ENCODE measurements around the gene BABAM2.
"Not testable (repeated sequence)": the region's sequence is repeated elsewhere in the genome, so short reads cannot be mapped to it uniquely, and the experiment has no call there.

Gene BABAM2

GRCh38 chr2:28325567-28326468, 435.3 kb downstream of the BABAM2 start:
- H3K27me3 ChIP-seq (ENCODE audit: insufficient read depth, low read length): no peaks in the 10 kb centered on the region
- H3K4me3 ChIP-seq (ENCODE audit: low read length): no peak overlapping the region
- 77% methylated on average over 9 of the region's 10 CpGs for WGBS
- H3K27ac ChIP-seq (ENCODE audit: low read depth, low read length): no peak overlapping the region
- no peak overlapping the region for H3K9ac ChIP-seq (ENCODE audit: low read depth, low read length)
- no peaks in the 10 kb centered on the region for H3K9me3 ChIP-seq (ENCODE audit: insufficient read depth, low read depth, low read length)
- no peaks in the 10 kb centered on the region for H3K36me3 ChIP-seq (ENCODE audit: insufficient read depth, low read length)
- H3K4me1 ChIP-seq (ENCODE audit: insufficient read depth, low read length): peaks cover 31% of the 10 kb centered on the region

- Histone ChIP-seq H3K4me1 (ENCODE audit: insufficient read depth, low read length) (peaks cover 25% of the 10 kb centered on the region), H3K4me3 (ENCODE audit: low read length) (no peak overlapping the region), H3K9ac (ENCODE audit: low read depth, low read length) (no peak overlapping the region), H3K27ac (ENCODE audit: low read depth, low read length) (no peak overlapping the region), H3K36me3 (ENCODE audit: insufficient read depth, low read length) (no peaks in the 10 kb centered on the region), H3K9me3 (ENCODE audit: insufficient read depth, low read depth, low read length) (no peaks in the 10 kb centered on the region), H3K27me3 (ENCODE audit: insufficient read depth, low read length) (no peaks in the 10 kb centered on the region)
- 85% methylated on average over 4 of the region's 4 CpGs for WGBS
Measured at GRCh38 chr2:28326469-28326805, 435.9 kb downstream of the BABAM2 start.

- Histone ChIP-seq H3K4me1 (ENCODE audit: insufficient read depth, low read length) (peaks cover 20% of the 10 kb centered on the region), H3K9ac (ENCODE audit: low read depth, low read length) (no peak overlapping the region), H3K27ac (ENCODE audit: low read depth, low read length) (no peak overlapping the region), H3K36me3 (ENCODE audit: insufficient read depth, low read length) (no peaks in the 10 kb centered on the region), H3K9me3 (ENCODE audit: insufficient read depth, low read depth, low read length) (no peaks in the 10 kb centered on the region), H3K4me3 (ENCODE audit: low read length) (no peak overlapping the region), H3K27me3 (ENCODE audit: insufficient read depth, low read length) (no peaks in the 10 kb centered on the region)
- WGBS: 84% methylated on average over 6 of the region's 6 CpGs
Measured at GRCh38 chr2:28326881-28327505, 436.5 kb downstream of the BABAM2 start.

GRCh38 chr2:28327581-28327955, 437.0 kb downstream of the BABAM2 start:
- Histone ChIP-seq H3K27me3 (ENCODE audit: insufficient read depth, low read length) (no peaks in the 10 kb centered on the region), H3K4me1 (ENCODE audit: insufficient read depth, low read length) (peaks cover 14% of the 10 kb centered on the region), H3K9ac (ENCODE audit: low read depth, low read length) (no peak overlapping the region), H3K27ac (ENCODE audit: low read depth, low read length) (no peak overlapping the region), H3K9me3 (ENCODE audit: insufficient read depth, low read depth, low read length) (no peaks in the 10 kb centered on the region), H3K4me3 (ENCODE audit: low read length) (no peak overlapping the region), H3K36me3 (ENCODE audit: insufficient read depth, low read length) (no peaks in the 10 kb centered on the region)
- 96% methylated on average over 7 of the region's 7 CpGs for WGBS

- no peaks in the 10 kb centered on the region for H3K27me3 ChIP-seq (ENCODE audit: insufficient read depth, low read length)
- H3K9ac ChIP-seq (ENCODE audit: low read depth, low read length): no peak overlapping the region
- H3K4me3 ChIP-seq (ENCODE audit: low read length): no peak overlapping the region
- no peaks in the 10 kb centered on the region for H3K36me3 ChIP-seq (ENCODE audit: insufficient read depth, low read length)
- H3K4me1 ChIP-seq (ENCODE audit: insufficient read depth, low read length): peaks cover 8% of the 10 kb centered on the region
- no peaks in the 10 kb centered on the region for H3K9me3 ChIP-seq (ENCODE audit: insufficient read depth, low read depth, low read length)
- no peak overlapping the region for H3K27ac ChIP-seq (ENCODE audit: low read depth, low read length)
- 95% methylated on average over 14 of the region's 14 CpGs for WGBS
Measured at GRCh38 chr2:28327956-28328922, 437.7 kb downstream of the BABAM2 start.

GRCh38 chr2:28329184-28329583, 438.7 kb downstream of the BABAM2 start:
- Histone ChIP-seq H3K27ac (ENCODE audit: low read depth, low read length) (no peak overlapping the region), H3K4me3 (ENCODE audit: low read length) (no peak overlapping the region), H3K4me1 (ENCODE audit: insufficient read depth, low read length) (peaks cover 8% of the 10 kb centered on the region), H3K9ac (ENCODE audit: low read depth, low read length) (no peak overlapping the region), H3K36me3 (ENCODE audit: insufficient read depth, low read length) (no peaks in the 10 kb centered on the region), H3K9me3 (ENCODE audit: insufficient read depth, low read depth, low read length) (no peaks in the 10 kb centered on the region), H3K27me3 (ENCODE audit: insufficient read depth, low read length) (no peaks in the 10 kb centered on the region)
- WGBS: 95% methylated on average over 5 of the region's 5 CpGs

- WGBS: 75% methylated on average over 5 of the region's 5 CpGs
- not testable (repeated sequence) for H3K36me3 ChIP-seq (ENCODE audit: insufficient read depth, low read length); H3K27me3 ChIP-seq (ENCODE audit: insufficient read depth, low read length)
Measured at GRCh38 chr2:28330722-28331121, 440.2 kb downstream of the BABAM2 start.

GRCh38 chr2:28331797-28332196, 441.3 kb downstream of the BABAM2 start:
- not testable (repeated sequence) for H3K9me3 ChIP-seq (ENCODE audit: insufficient read depth, low read depth, low read length); H3K4me1 ChIP-seq (ENCODE audit: insufficient read depth, low read length); H3K27ac ChIP-seq (ENCODE audit: low read depth, low read length); H3K36me3 ChIP-seq (ENCODE audit: insufficient read depth, low read length); H3K4me3 ChIP-seq (ENCODE audit: low read length); H3K27me3 ChIP-seq (ENCODE audit: insufficient read depth, low read length); H3K9ac ChIP-seq (ENCODE audit: low read depth, low read length)
- 98% methylated on average over 3 of the region's 3 CpGs for WGBS

More at GRCh38 chr2:28330722-28331121, 440.2 kb downstream of the BABAM2 start:
- H3K4me3 ChIP-seq (ENCODE audit: low read length); H3K27ac ChIP-seq (ENCODE audit: low read depth, low read length); H3K9me3 ChIP-seq (ENCODE audit: insufficient read depth, low read depth, low read length); H3K4me1 ChIP-seq (ENCODE audit: insufficient read depth, low read length); H3K9ac ChIP-seq (ENCODE audit: low read depth, low read length): not testable (repeated sequence)

GRCh38 chr2:28332696-28333095, 442.2 kb downstream of the BABAM2 start:
- Histone ChIP-seq H3K27ac (ENCODE audit: low read depth, low read length) (no peak overlapping the region), H3K9me3 (ENCODE audit: insufficient read depth, low read depth, low read length) (no peaks in the 10 kb centered on the region), H3K4me1 (ENCODE audit: insufficient read depth, low read length) (no peaks in the 10 kb centered on the region; the same call in 1 of the 2 replicates), H3K4me3 (ENCODE audit: low read length) (no peak overlapping the region), H3K9ac (ENCODE audit: low read depth, low read length) (no peak overlapping the region), H3K36me3 (ENCODE audit: insufficient read depth, low read length) (no peaks in the 10 kb centered on the region), H3K27me3 (ENCODE audit: insufficient read depth, low read length) (no peaks in the 10 kb centered on the region)
- 95% methylated on average over 8 of the region's 8 CpGs for WGBS

- Histone ChIP-seq H3K4me1 (ENCODE audit: insufficient read depth, low read length) (peaks cover 11% of the 10 kb centered on the region; the same call in 1 of the 2 replicates), H3K4me3 (ENCODE audit: low read length) (no peak overlapping the region), H3K27ac (ENCODE audit: low read depth, low read length) (no peak overlapping the region), H3K9me3 (ENCODE audit: insufficient read depth, low read depth, low read length) (no peaks in the 10 kb centered on the region), H3K9ac (ENCODE audit: low read depth, low read length) (no peak overlapping the region), H3K27me3 (ENCODE audit: insufficient read depth, low read length) (no peaks in the 10 kb centered on the region), H3K36me3 (ENCODE audit: insufficient read depth, low read length) (no peaks in the 10 kb centered on the region)
- WGBS: 87% methylated on average over 14 of the region's 15 CpGs
Measured at GRCh38 chr2:28333606-28334526, 443.3 kb downstream of the BABAM2 start.
